ENCODE measurements around the gene PDE2A. TPM values are rescaled to one million over a fixed set of nuclear protein-coding genes. Genes with fewer than 3 reads are reported as not detected.

The PDE2A gene
- total and polyA plus RNA-seq, 2 donors from 2014 or later, result 12.6 to 42.0 TPM

GRCh38 chr11:72716788-72717435 is 42.7 kb upstream of the PDE2A start:
- no peak for TF ChIP-seq CTCF (IDR thresholded peaks at IDR 0.05; ENCODE audit: borderline replicate concordance, extremely low read depth, insufficient read depth)
- intact Hi-C loops (cut with DNase I), result no loop called here
- no peak overlapping the region for H3K9ac ChIP-seq (ENCODE audit: low read length in 3 of 3)
- peaks cover 0 to under 1% (median 0%) of the 10 kb centered on the region in 3 donors for H3K36me3 ChIP-seq (ENCODE audit: control insufficient read depth in 2 of 3, insufficient read depth in 3 of 3, low read length in 3 of 3)
- peaks cover under 1 to 39% (median 7%) of the 10 kb centered on the region in 3 donors for H3K4me1 ChIP-seq (ENCODE audit: control insufficient read depth in 2 of 3, insufficient read depth in 2 of 3, low read depth in 1 of 3, low read length in 3 of 3)
- no peaks in the 10 kb centered on the region for H3K27me3 ChIP-seq (ENCODE audit: control insufficient read depth, insufficient read depth, low read length)
- no peak overlapping the region for H3K27ac ChIP-seq (ENCODE audit: low read depth in 2 of 2, low read length in 2 of 2)
- FAIRE-seq (no peak), DNase-seq (peak in 1 of 5 donors; percentile 72)
- no peaks in the 10 kb centered on the region for H3K9me3 ChIP-seq (ENCODE audit: control insufficient read depth in 2 of 3, insufficient read depth in 1 of 3, low read length in 3 of 3)
- H3K4me3 ChIP-seq (ENCODE audit: low read length in 3 of 3), result no peak overlapping the region

GRCh38 chr11:72716290-72716689 is 42.1 kb upstream of the PDE2A start:
- no peaks in the 10 kb centered on the region for H3K9me3 ChIP-seq (ENCODE audit: control insufficient read depth in 2 of 3, insufficient read depth in 1 of 3, low read length in 3 of 3)
- H3K4me1 ChIP-seq (ENCODE audit: control insufficient read depth in 2 of 3, insufficient read depth in 2 of 3, low read depth in 1 of 3, low read length in 3 of 3), result peaks cover 0 to 38% (median 7%) of the 10 kb centered on the region in 3 donors
- FAIRE-seq (no peak), DNase-seq (peak in 4 of 5 donors; percentile 35 to 75 (median 70))
- no peak for TF ChIP-seq CTCF (IDR thresholded peaks at IDR 0.05; ENCODE audit: borderline replicate concordance, extremely low read depth, insufficient read depth)
- H3K9ac ChIP-seq (ENCODE audit: low read length in 3 of 3), result no peak overlapping the region
- H3K27ac ChIP-seq (ENCODE audit: low read depth in 2 of 2, low read length in 2 of 2), result no peak overlapping the region
- intact Hi-C loops (cut with DNase I), result no loop called here
- no peaks in the 10 kb centered on the region for H3K27me3 ChIP-seq (ENCODE audit: control insufficient read depth, insufficient read depth, low read length)
- no peak overlapping the region for H3K4me3 ChIP-seq (ENCODE audit: low read length in 3 of 3)
- peaks cover 0 to 5% (median under 1%) of the 10 kb centered on the region in 3 donors for H3K36me3 ChIP-seq (ENCODE audit: control insufficient read depth in 2 of 3, insufficient read depth in 3 of 3, low read length in 3 of 3)

GRCh38 chr11:72712841-72713240 is 38.6 kb upstream of the PDE2A start:
- peaks cover 0 to 22% (median 12%) of the 10 kb centered on the region in 3 donors for H3K36me3 ChIP-seq (ENCODE audit: control insufficient read depth in 2 of 3, insufficient read depth in 3 of 3, low read length in 3 of 3)
- FAIRE-seq (no peak), DNase-seq (peak in 2 of 5 donors; percentile 69 to 75)
- H3K27ac ChIP-seq (ENCODE audit: low read depth in 2 of 2, low read length in 2 of 2), result peak overlapping the region in 1 of 2 donors; percentile 2
- intact Hi-C loops (cut with DNase I), result no loop called here
- H3K9me3 ChIP-seq (ENCODE audit: control insufficient read depth in 2 of 3, insufficient read depth in 1 of 3, low read length in 3 of 3), result no peaks in the 10 kb centered on the region
- H3K4me1 ChIP-seq (ENCODE audit: control insufficient read depth in 2 of 3, insufficient read depth in 2 of 3, low read depth in 1 of 3, low read length in 3 of 3), result peaks cover 0 to 6% (median 0%) of the 10 kb centered on the region in 3 donors
- no peak overlapping the region for H3K9ac ChIP-seq (ENCODE audit: low read length in 3 of 3)
- no peaks in the 10 kb centered on the region for H3K27me3 ChIP-seq (ENCODE audit: control insufficient read depth, insufficient read depth, low read length)
- no peak overlapping the region for H3K4me3 ChIP-seq (ENCODE audit: low read length in 3 of 3)
- TF ChIP-seq CTCF (IDR thresholded peaks at IDR 0.05; ENCODE audit: borderline replicate concordance, extremely low read depth, insufficient read depth), result no peak
